Endothelial cell of umbilical vein (primary cell): Measurements from ENCODE around the gene ZNF226. TPM values are rescaled to one million over a fixed set of nuclear protein-coding genes. Genes with fewer than 3 reads are reported as not detected.

Experiments used
- BruUV-seq: library from RNA; stranded (reverse); fragments of 400-500 nt; replicated peaks from 2 replicates; lab custom pipeline; 2021; lab: Mats Ljungman, UMichigan
- CTCF ChIA-PET: fragments of 300-600, 350-600 bp; sonication (Branson Sonifier 250); formaldehyde crosslinking; loops from one replicate; lab custom pipeline; 2021; ENCODE audit warnings: antibody characterized with exemption, inconsistent platforms; lab: Charles Lee
- POLR2A ChIA-PET: fragments of 300-600, 350-600 bp; sonication (Branson Sonifier 250); formaldehyde crosslinking; loops from one replicate; lab custom pipeline; 2021; ENCODE audit warnings: antibody characterized with exemption, inconsistent platforms; lab: Charles Lee
- DNase-seq: peaks from one replicate; pipeline ENCODE4 v3.0.0-alpha.2; 2011; ENCODE audit warnings: low read depth, low spot score
- FAIRE-seq: peaks from 2 replicates; lab custom pipeline; 2011; peaks lifted over from hg19 to GRCh38; lab: Jason Lieb, UNC
- H2AFZ ChIP-seq: 2 replicates; pipeline ENCODE4 v1.6.0; 2012; ENCODE audit warnings: low read depth, low read length, control low read depth, inconsistent platforms
- H3K27ac ChIP-seq: 2 replicates; pipeline ENCODE4 v1.5.1; 2011; ENCODE audit warnings: low read depth, mild to moderate bottlenecking, control low read depth, low read length, moderate library complexity; ENCODE audit not compliant: insufficient read depth
- H3K27me3 ChIP-seq, 2 experiments: 2 replicates each; pipeline versions ENCODE4 v1.6.0 to v1.6.1; 2011; ENCODE audit warnings: low read length in 2 of 2, mixed read lengths in 1 of 2; ENCODE audit not compliant: control insufficient read depth in 2 of 2, insufficient read depth in 2 of 2
- H3K36me3 ChIP-seq, 2 experiments: 2 replicates in 1 of 2; 3 replicates in 1 of 2; pipeline ENCODE4 v1.5.1; 2011; ENCODE audit warnings: low read length in 2 of 2, mild to moderate bottlenecking in 1 of 2, moderate library complexity in 1 of 2; ENCODE audit not compliant: control insufficient read depth in 2 of 2, insufficient read depth in 2 of 2; ENCODE audit errors: extremely low read depth in 1 of 2
- H3K4me1 ChIP-seq: 3 replicates; pipeline ENCODE4 v1.5.1; 2011; ENCODE audit warnings: mild to moderate bottlenecking, low read length; ENCODE audit not compliant: control insufficient read depth, insufficient read depth; ENCODE audit errors: extremely low read depth
- H3K4me2 ChIP-seq: 2 replicates; pipeline ENCODE4 v1.6.1; 2011; ENCODE audit warnings: low read length, control low read depth, mixed read lengths; ENCODE audit not compliant: insufficient read depth
- H3K4me3 ChIP-seq, 3 experiments: fragments of 200-600 bp in 1 of 3; sonication (generic), shearing (Covaris generic) in 1 of 3; replicated peaks in 1 of 3; 2 replicates each; pipeline ENCODE4 v1.5.1; 2011 to 2016; ENCODE audit warnings: control low read depth in 3 of 3, low read length in 3 of 3, mild to moderate bottlenecking in 2 of 3, inconsistent platforms in 1 of 3, low read depth in 1 of 3, moderate library complexity in 1 of 3; ENCODE audit not compliant: insufficient read depth in 1 of 3
- H3K79me2 ChIP-seq: 2 replicates; pipeline ENCODE4 v1.6.0; 2012; ENCODE audit warnings: low read length, inconsistent platforms; ENCODE audit not compliant: control insufficient read depth, insufficient read depth
- H3K9ac ChIP-seq: replicated peaks from 2 replicates; pipeline ENCODE3; 2011; ENCODE audit warnings: low read length, control low read depth; ENCODE audit not compliant: insufficient read depth; ENCODE audit errors: extremely low read depth
- H3K9me1 ChIP-seq: replicated peaks from 3 replicates; pipeline ENCODE4 v1.6.0; 2011; ENCODE audit warnings: mild to moderate bottlenecking, low read length; ENCODE audit not compliant: control insufficient read depth, insufficient read depth; ENCODE audit errors: extremely low read depth
- H3K9me3 ChIP-seq: replicated peaks from 2 replicates; pipeline ENCODE4 v1.5.1; 2012; ENCODE audit warnings: low read length, inconsistent platforms; ENCODE audit not compliant: control insufficient read depth, insufficient read depth
- H4K20me1 ChIP-seq: replicated peaks from 2 replicates; pipeline ENCODE3; 2011; ENCODE audit warnings: mild to moderate bottlenecking, low read length; ENCODE audit not compliant: control insufficient read depth, insufficient read depth; ENCODE audit errors: extremely low read depth
- CTCF ChIP-seq, 2 donors: IDR thresholded peaks; 1 replicate in 1 of 2; 2 replicates in 1 of 2; pipeline ENCODE4 v1.5.1; 2011; ENCODE audit warnings: low read length in 2 of 2, mild to moderate bottlenecking in 2 of 2, moderate library complexity in 2 of 2, control low read depth in 1 of 2, inconsistent platforms in 1 of 2, low read depth in 1 of 2; ENCODE audit not compliant: insufficient read depth in 1 of 2; ENCODE audit errors: extremely low read depth in 1 of 2
- EZH2 ChIP-seq: IDR thresholded peaks from 2 replicates; pipeline ENCODE4 v1.6.1; 2012; ENCODE audit warnings: borderline replicate concordance, low read depth, mild to moderate bottlenecking, moderate library complexity, low read length, inconsistent platforms; ENCODE audit not compliant: severe bottlenecking
- FOS ChIP-seq: IDR thresholded peaks from 2 replicates; pipeline ENCODE4 v1.6.1; 2011; ENCODE audit warnings: mild to moderate bottlenecking, low read length, moderate library complexity, borderline replicate concordance; ENCODE audit not compliant: insufficient read depth
- GATA2 ChIP-seq: IDR thresholded peaks from 2 replicates; pipeline ENCODE4 v1.7.0; 2011; ENCODE audit warnings: low read depth, mild to moderate bottlenecking, moderate library complexity, mixed read lengths, low read length; ENCODE audit not compliant: insufficient read length, insufficient read depth
- JUN ChIP-seq: IDR thresholded peaks from 2 replicates; pipeline ENCODE4 v1.6.1; 2011; ENCODE audit warnings: borderline replicate concordance, low read depth; ENCODE audit not compliant: insufficient read length, insufficient read depth
- MAX ChIP-seq: IDR thresholded peaks from 2 replicates; pipeline ENCODE4 v1.6.1; 2011; ENCODE audit not compliant: insufficient read depth, insufficient read length
- MYC ChIP-seq: IDR thresholded peaks from one replicate; pipeline ENCODE4 v1.6.1; 2011; ENCODE audit warnings: mild to moderate bottlenecking, low read depth, low read length
- POLR2AphosphoS5 ChIP-seq: IDR thresholded peaks from 2 replicates; pipeline ENCODE4 v1.6.1; 2012; ENCODE audit warnings: low read depth, mild to moderate bottlenecking, control low read depth, low read length, moderate library complexity; ENCODE audit not compliant: insufficient read depth
- dilution Hi-C: fragments of 300-500 bp; cut with MboI; formaldehyde crosslinking; loops from one replicate; pipeline ENCODE4 v1.15.0; 2019; ENCODE audit warnings: low sequenced_read_pairs; ENCODE audit not compliant: extremely low pct_ligation_motif_present
- intact Hi-C: fragments of 100-400 bp; cut with micrococcal nuclease; formaldehyde crosslinking; loops from one replicate; pipeline ENCODE4 v1.10.0; 2022
- polyA plus RNA-seq, 4 experiments: library from polyadenylated mRNA; depleted of rRNA in 3 of 4; stranded (reverse) in 3 of 4; unstranded in 1 of 4; fragments of >200 nt; gene quantifications; 2 replicates each; pipeline versions ENCODE4 v1.2.1 to v1.2.3, GENCODE V29; 2011 to 2012; ENCODE audit warnings: missing spikeins in 1 of 4
- total RNA-seq: library from RNA; stranded (reverse); gene quantifications from 2 replicates; pipeline ENCODE4 v1.2.3, GENCODE V29; 2021

Gene ZNF226
- total and polyA plus RNA-seq, 2 donors (not counting 3 experiments of a cell fraction or from before 2014, with no cell fraction given), result 8.8 to 19.7 TPM

- no peak overlapping the region for H2AFZ ChIP-seq
- no peak overlapping the region for H3K4me2 ChIP-seq
- no peaks in the 10 kb centered on the region for H4K20me1 ChIP-seq
- no peak overlapping the region for H3K9ac ChIP-seq
- no peaks in the 10 kb centered on the region for H3K27me3 ChIP-seq
- no TSS peak for BruUV-seq
- DNase-seq, result no peak
- ChIA-PET POLR2A (no interaction called here), CTCF (no interaction called here)
- intact Hi-C loops (no loop called here), dilution Hi-C loops (no loop called here)
- peaks cover 3% of the 10 kb centered on the region for H3K4me1 ChIP-seq
- FAIRE-seq, result no peak
- no peak overlapping the region for H3K27ac ChIP-seq
- TF ChIP-seq CTCF (IDR thresholded peaks at IDR 0.05; ENCODE audit: extremely low read depth in 1 of 2, insufficient read depth in 1 of 2, low read depth in 1 of 2, low read length in 2 of 2) (no peak), MAX (no peak), JUN (no peak), POLR2AphosphoS5 (no peak), MYC (no peak), EZH2 (no peak), FOS (no peak), GATA2 (no peak)
- no peak overlapping the region for H3K4me3 ChIP-seq
- no peaks in the 10 kb centered on the region for H3K9me1 ChIP-seq
- no peaks in the 10 kb centered on the region for H3K79me2 ChIP-seq
- H3K9me3 ChIP-seq, result no peaks in the 10 kb centered on the region
- H3K36me3 ChIP-seq, result no peaks in the 10 kb centered on the region
Observed at GRCh38 chr19:44204772-44205171, 39.9 kb downstream of the ZNF226 start.
